MM.1S (cell line): ENCODE results near the gene PTPRK.

Source experiments
- DNase-seq: peaks from one replicate; pipeline ENCODE4 v3.0.0-alpha.2; 2015
- H2AFZ ChIP-seq: fragments of 300-600 bp; sonication (generic); 2 replicates; pipeline ENCODE4 v1.6.0; 2016; ENCODE audit warnings: antibody characterized with exemption, low read length
- H3F3A ChIP-seq: fragments of 300-600 bp; sonication (generic); 2 replicates; pipeline ENCODE4 v1.6.1; 2016; ENCODE audit warnings: mild to moderate bottlenecking, antibody characterized with exemption, low read length, moderate library complexity, mixed read lengths; ENCODE audit not compliant: insufficient read depth
- H3K27ac ChIP-seq: fragments of 300-600 bp; sonication (generic); 2 replicates; pipeline ENCODE4 v1.5.1; 2016; ENCODE audit warnings: mild to moderate bottlenecking, low read length
- H3K27me3 ChIP-seq: fragments of 300-600 bp; sonication (generic); replicated peaks from 2 replicates; pipeline ENCODE4 v1.6.0; 2016; ENCODE audit warnings: low read length; ENCODE audit not compliant: insufficient read depth
- H3K36me3 ChIP-seq: fragments of 300-600 bp; sonication (generic); replicated peaks from 2 replicates; pipeline ENCODE4 v1.6.1; 2016; ENCODE audit warnings: mild to moderate bottlenecking, low read length, mixed read lengths; ENCODE audit not compliant: insufficient read depth
- H3K4me1 ChIP-seq: fragments of 300-600 bp; sonication (generic); 2 replicates; pipeline ENCODE4 v1.6.1; 2016; ENCODE audit warnings: low read length, mixed read lengths
- H3K4me2 ChIP-seq: fragments of 300-600 bp; sonication (generic); 2 replicates; pipeline ENCODE4 v1.6.0; 2016; ENCODE audit warnings: low read depth, low read length
- H3K4me3 ChIP-seq: fragments of 300-600 bp; sonication (generic); 2 replicates; pipeline ENCODE4 v1.5.1; 2016; ENCODE audit warnings: low read length, mixed read lengths
- H3K79me2 ChIP-seq: fragments of 300-600 bp; sonication (generic); 2 replicates; pipeline ENCODE4 v1.6.1; 2016; ENCODE audit warnings: mixed run types, low read length, mixed read lengths
- H3K9ac ChIP-seq: fragments of 300-600 bp; sonication (generic); 2 replicates; pipeline ENCODE4 v1.6.1; 2016; ENCODE audit warnings: low read length, mixed read lengths
- H3K9me2 ChIP-seq: fragments of 300-600 bp; sonication (generic); replicated peaks from 2 replicates; pipeline ENCODE4 v1.6.1; 2016; ENCODE audit warnings: mild to moderate bottlenecking, low read length, mixed read lengths; ENCODE audit not compliant: insufficient read depth
- H3K9me3 ChIP-seq: fragments of 300-600 bp; sonication (generic); replicated peaks from 2 replicates; pipeline ENCODE4 v1.6.1; 2016; ENCODE audit warnings: mild to moderate bottlenecking, low read length, mixed read lengths; ENCODE audit not compliant: insufficient read depth
- H4K20me1 ChIP-seq: fragments of 300-600 bp; sonication (generic); 2 replicates; pipeline ENCODE4 v1.6.1; 2016; ENCODE audit warnings: mild to moderate bottlenecking, low read length, moderate library complexity, mixed read lengths; ENCODE audit not compliant: insufficient read depth
- EZH2 ChIP-seq: fragments of 300-600 bp; sonication (generic); optimal IDR thresholded peaks from 2 replicates; pipeline ENCODE3; 2017; ENCODE audit warnings: low read depth, mild to moderate bottlenecking, antibody characterized with exemption, low read length, mixed read lengths
- EZH2phosphoT487 ChIP-seq: fragments of 300-600 bp; sonication (generic); IDR thresholded peaks from 2 replicates; pipeline ENCODE4 v1.6.1; 2018; ENCODE audit warnings: antibody characterized with exemption, low read length
- TF ChIP-seq, protein P1 (sequence below): fragments of 300-600 bp; sonication (generic); IDR thresholded peaks from 2 replicates; pipeline ENCODE4 v1.5.1; 2016; ENCODE audit warnings: antibody characterized with exemption, low read length, mixed read lengths

The PTPRK gene

DNA sequence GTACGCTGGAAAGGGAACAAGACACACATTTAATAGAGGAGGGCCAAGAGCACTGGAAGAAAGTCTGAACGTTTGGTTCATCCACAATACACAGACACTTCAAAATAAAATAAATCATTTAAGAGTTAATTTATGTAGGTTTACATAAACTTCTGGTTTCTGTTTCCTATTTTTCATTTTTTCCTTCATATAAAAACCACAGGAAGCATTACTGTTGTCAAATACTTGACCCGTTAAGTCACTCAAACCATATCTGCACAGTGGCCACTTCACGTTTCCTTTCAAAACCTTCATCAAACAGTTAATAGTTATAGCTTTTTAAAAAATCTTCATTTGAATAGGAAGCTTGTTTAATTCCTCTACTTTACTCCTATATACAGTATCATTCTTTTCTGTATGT, 361.9 kb downstream of the PTPRK start:
- H4K20me1 ChIP-seq, result no peaks in the 10 kb centered on the region

DNA sequence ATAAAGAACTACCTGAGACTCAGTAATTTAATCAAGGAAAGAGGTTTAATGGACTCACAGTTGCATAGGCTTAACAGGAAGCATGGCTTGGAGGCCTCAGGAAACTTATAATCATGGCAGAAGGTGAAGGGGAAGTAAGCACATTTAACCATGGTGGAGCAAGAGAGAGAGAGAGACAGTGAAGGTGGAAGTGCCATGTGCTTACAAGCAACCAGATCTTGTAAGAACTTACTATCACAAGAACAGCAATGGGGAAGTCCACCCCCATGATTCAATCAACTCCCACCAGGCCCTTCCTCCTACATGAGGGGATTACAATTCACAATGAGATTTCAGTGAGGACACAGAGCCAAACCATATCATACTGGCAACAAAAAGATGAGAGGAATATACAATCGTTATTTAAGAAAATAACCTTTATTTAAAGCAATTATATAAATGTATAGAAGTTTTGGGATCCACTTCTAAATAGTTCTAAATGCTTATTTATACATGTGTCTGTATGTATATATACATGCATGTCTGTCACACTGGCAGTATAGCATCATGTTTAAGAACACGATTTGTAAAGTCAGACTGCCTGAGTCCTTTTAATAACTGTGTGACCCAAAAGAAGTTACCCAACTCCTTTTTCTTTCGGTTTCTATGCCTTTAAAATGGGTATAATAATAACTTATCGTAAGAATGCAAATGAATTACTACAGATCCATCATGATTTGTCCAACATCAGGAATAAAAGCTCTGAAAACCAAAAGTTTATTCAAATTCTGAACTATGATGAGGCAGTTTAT, 363.9 kb downstream of the PTPRK start:
- DNase-seq, result no peak

More for the DNA sequence above, 361.9 kb downstream of the PTPRK start:
- H3K9me2 ChIP-seq, result no peaks in the 10 kb centered on the region
- no peak overlapping the region for H3K4me2 ChIP-seq
- no peak overlapping the region for H3K4me3 ChIP-seq
- H3F3A ChIP-seq, result no peaks in the 10 kb centered on the region
- no peak for TF ChIP-seq EZH2phosphoT487
- TF ChIP-seq, protein P1, sequence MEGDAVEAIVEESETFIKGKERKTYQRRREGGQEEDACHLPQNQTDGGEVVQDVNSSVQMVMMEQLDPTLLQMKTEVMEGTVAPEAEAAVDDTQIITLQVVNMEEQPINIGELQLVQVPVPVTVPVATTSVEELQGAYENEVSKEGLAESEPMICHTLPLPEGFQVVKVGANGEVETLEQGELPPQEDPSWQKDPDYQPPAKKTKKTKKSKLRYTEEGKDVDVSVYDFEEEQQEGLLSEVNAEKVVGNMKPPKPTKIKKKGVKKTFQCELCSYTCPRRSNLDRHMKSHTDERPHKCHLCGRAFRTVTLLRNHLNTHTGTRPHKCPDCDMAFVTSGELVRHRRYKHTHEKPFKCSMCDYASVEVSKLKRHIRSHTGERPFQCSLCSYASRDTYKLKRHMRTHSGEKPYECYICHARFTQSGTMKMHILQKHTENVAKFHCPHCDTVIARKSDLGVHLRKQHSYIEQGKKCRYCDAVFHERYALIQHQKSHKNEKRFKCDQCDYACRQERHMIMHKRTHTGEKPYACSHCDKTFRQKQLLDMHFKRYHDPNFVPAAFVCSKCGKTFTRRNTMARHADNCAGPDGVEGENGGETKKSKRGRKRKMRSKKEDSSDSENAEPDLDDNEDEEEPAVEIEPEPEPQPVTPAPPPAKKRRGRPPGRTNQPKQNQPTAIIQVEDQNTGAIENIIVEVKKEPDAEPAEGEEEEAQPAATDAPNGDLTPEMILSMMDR, result no peak
- TF ChIP-seq EZH2, result no peak
- H3K9me3 ChIP-seq, result no peaks in the 10 kb centered on the region
- no peak for DNase-seq
- H3K36me3 ChIP-seq, result no peaks in the 10 kb centered on the region
- H3K27me3 ChIP-seq, result no peaks in the 10 kb centered on the region
- H3K9ac ChIP-seq, result no peak overlapping the region
- no peaks in the 10 kb centered on the region for H3K79me2 ChIP-seq
- H3K4me1 ChIP-seq, result peaks cover 8% of the 10 kb centered on the region; the same call in 1 of the 2 replicates
- H3K27ac ChIP-seq, result no peak overlapping the region
- H2AFZ ChIP-seq, result no peak overlapping the region

DNA sequence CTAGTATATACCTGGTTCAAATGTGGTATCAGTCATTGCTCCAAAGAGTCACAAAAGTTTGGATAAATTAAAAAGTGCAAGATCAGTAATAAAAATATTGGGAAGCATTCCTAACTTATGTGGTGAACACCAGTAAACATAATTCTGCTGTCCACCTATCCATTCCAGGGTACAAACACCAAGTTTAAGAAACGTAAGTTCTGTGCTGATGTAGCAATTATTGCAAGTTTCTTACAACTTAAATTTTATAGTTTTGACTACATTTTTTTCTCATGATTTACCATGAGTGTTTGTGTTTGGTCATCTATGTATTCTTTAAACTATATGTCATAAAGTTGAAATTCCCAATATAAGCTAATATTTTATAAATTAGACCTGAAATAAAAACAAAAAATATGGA, 364.6 kb downstream of the PTPRK start:
- Histone ChIP-seq H3K27ac (no peak overlapping the region), H3K4me3 (no peak overlapping the region), H3K4me2 (no peak overlapping the region), H3K9me2 (no peaks in the 10 kb centered on the region), H3K27me3 (no peaks in the 10 kb centered on the region), H3K36me3 (no peaks in the 10 kb centered on the region), H3K9me3 (no peaks in the 10 kb centered on the region), H3K9ac (no peak overlapping the region), H4K20me1 (no peaks in the 10 kb centered on the region), H2AFZ (no peak overlapping the region), H3F3A (no peaks in the 10 kb centered on the region), H3K79me2 (no peaks in the 10 kb centered on the region), H3K4me1 (peaks cover 8% of the 10 kb centered on the region; the same call in 1 of the 2 replicates)
- DNase-seq, result no peak
- TF ChIP-seq, protein P1, result no peak

More for the DNA sequence above, 363.9 kb downstream of the PTPRK start:
- Histone ChIP-seq H3K27me3 (no peaks in the 10 kb centered on the region), H3K9me2 (no peaks in the 10 kb centered on the region), H3K4me2 (peak overlapping the region; percentile 19; the same call in 1 of the 2 replicates), H3F3A (no peaks in the 10 kb centered on the region), H3K9me3 (no peaks in the 10 kb centered on the region), H2AFZ (no peak overlapping the region), H3K79me2 (no peaks in the 10 kb centered on the region), H3K4me1 (peaks cover 8% of the 10 kb centered on the region; the same call in 1 of the 2 replicates), H3K4me3 (no peak overlapping the region), H3K36me3 (no peaks in the 10 kb centered on the region), H3K27ac (no peak overlapping the region), H4K20me1 (no peaks in the 10 kb centered on the region), H3K9ac (no peak overlapping the region)
- no peak for TF ChIP-seq EZH2phosphoT487
- TF ChIP-seq, protein P1, result no peak
- no peak for TF ChIP-seq EZH2
